Measurements from ENCODE around the gene P2RX7.
A peak's percentile ranks its signal among the peaks of the same experiment; 100 is the strongest.
"Not testable (repeated sequence)": the region's sequence is repeated elsewhere in the genome, so short reads cannot be mapped to it uniquely, and the experiment has no call there.

P2RX7 gene

GRCh38 chr12:121227294-121227693 lies 94.6 kb downstream of the P2RX7 start:
- DNase-seq (ENCODE audit: low read depth) = peak; percentile 92

DNA sequence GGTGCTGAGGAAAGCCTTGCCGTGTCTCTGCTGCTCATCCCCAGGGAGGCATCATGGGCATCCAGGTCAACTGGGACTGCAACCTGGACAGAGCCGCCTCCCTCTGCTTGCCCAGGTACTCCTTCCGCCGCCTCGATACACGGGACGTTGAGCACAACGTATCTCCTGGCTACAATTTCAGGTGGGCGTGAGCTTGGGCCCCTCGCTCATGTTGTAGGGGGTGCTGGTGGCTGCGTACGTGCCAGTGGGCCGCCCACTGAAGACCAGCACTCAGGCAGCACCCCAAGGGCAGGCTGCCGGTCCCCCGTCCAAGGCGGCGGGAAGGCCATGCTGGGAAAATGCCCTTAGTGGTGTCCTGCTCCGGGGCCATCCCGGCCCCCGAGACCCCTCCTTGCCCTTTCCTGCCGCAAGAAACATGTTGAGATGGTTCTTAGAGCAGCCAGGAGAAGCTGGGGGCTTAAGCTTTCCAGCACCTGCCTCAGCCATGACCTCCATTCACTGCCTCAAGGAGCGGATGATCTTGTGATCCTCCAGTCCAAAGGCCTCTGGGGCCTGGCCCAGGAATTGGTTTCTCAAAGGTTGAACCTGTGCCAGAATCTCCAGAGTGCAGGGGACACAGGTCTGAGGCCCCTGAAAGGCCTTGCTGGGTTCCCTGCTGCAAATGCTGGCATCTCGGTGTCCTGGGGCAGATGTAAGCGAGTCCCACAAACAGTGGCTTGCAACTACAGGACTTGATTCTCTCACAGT lies 96.4 kb downstream of the P2RX7 start:
- H3K4me3 ChIP-seq (ENCODE audit: low read depth, low read length) = no peak overlapping the region
- no peak for TF ChIP-seq CTCF (IDR thresholded peaks at IDR 0.05; ENCODE audit: control insufficient read depth, extremely low read depth, insufficient read depth)
- no peak for DNase-seq (ENCODE audit: low read depth)

More at GRCh38 chr12:121227294-121227693, 94.6 kb downstream of the P2RX7 start:
- no peak for TF ChIP-seq CTCF (IDR thresholded peaks at IDR 0.05; ENCODE audit: control insufficient read depth, extremely low read depth, insufficient read depth)
- no peak overlapping the region for H3K4me3 ChIP-seq (ENCODE audit: low read depth, low read length)

- DNase-seq (ENCODE audit: low read depth); H3K4me3 ChIP-seq (ENCODE audit: low read depth, low read length): not testable (repeated sequence)
- TF ChIP-seq CTCF (IDR thresholded peaks at IDR 0.05; ENCODE audit: control insufficient read depth, extremely low read depth, insufficient read depth) = peak; percentile 53
Measured at GRCh38 chr12:121229826-121230537, 97.3 kb downstream of the P2RX7 start.

GRCh38 chr12:121230538-121230907 lies 97.8 kb downstream of the P2RX7 start:
- no peak for DNase-seq (ENCODE audit: low read depth)
- no peak overlapping the region for H3K4me3 ChIP-seq (ENCODE audit: low read depth, low read length)
- TF ChIP-seq CTCF (IDR thresholded peaks at IDR 0.05; ENCODE audit: control insufficient read depth, extremely low read depth, insufficient read depth) = no peak

GRCh38 chr12:121232163-121232562 lies 99.5 kb downstream of the P2RX7 start:
- H3K4me3 ChIP-seq (ENCODE audit: low read depth, low read length) = no peak overlapping the region
- DNase-seq (ENCODE audit: low read depth) = no peak
- no peak for TF ChIP-seq CTCF (IDR thresholded peaks at IDR 0.05; ENCODE audit: control insufficient read depth, extremely low read depth, insufficient read depth)

DNA sequence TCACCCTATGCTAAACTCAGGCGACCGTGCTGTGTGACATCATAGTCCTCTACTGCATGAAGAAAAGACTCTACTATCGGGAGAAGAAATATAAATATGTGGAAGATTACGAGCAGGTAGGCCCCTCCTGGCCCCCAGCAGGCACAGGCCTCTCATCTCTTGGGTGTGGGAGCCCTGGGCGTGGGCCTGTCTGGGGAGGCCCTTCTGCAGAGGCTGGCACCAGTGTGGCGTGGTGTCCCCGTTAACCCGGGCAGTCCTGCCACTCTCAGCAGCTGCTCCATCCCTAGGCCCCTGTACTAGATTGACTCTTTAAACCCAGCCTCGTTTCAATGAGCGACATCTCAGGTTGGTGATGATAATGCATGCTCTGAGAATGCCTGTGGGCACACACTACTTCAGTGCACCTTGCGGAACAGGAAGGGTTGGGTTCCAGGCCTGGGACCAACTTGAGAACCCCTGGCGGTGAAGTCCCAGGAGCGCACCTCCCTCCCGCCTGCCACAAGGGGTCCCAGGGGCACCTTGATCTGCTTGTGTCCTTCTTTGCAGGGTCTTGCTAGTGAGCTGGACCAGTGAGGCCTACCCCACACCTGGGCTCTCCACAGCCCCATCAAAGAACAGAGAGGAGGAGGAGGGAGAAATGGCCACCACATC lies 100.4 kb downstream of the P2RX7 start:
- no peak for TF ChIP-seq CTCF (IDR thresholded peaks at IDR 0.05; ENCODE audit: control insufficient read depth, extremely low read depth, insufficient read depth)
- H3K4me3 ChIP-seq (ENCODE audit: low read depth, low read length) = no peak overlapping the region
- DNase-seq (ENCODE audit: low read depth) = no peak
